Transverse colon (tissue), 4 donors: Measurements from ENCODE around the gene PRKACG. TPM values are rescaled to one million over a fixed set of nuclear protein-coding genes. Genes with fewer than 3 reads are reported as not detected.

ENCODE experiments used
- DNase-seq: peaks from one replicate; pipeline ENCODE4 v3.0.0-alpha.2; 2019
- H3K27ac ChIP-seq, 4 donors: fragments of 200-600 bp; sonication (generic); 2 replicates each; pipeline ENCODE4 v1.5.1; 2016 to 2018; ENCODE audit warnings: inconsistent platforms in 4 of 4
- H3K27me3 ChIP-seq: fragments of 200-600 bp; sonication (generic); 2 replicates; pipeline ENCODE4 v1.5.1; 2017; ENCODE audit warnings: inconsistent platforms
- H3K36me3 ChIP-seq, 4 donors: fragments of 200-600 bp; sonication (generic); 2 replicates each; pipeline ENCODE4 v1.5.1; 2017 to 2019; ENCODE audit warnings: inconsistent platforms in 4 of 4
- H3K4me1 ChIP-seq, 4 donors: fragments of 200-600 bp; sonication (generic); 2 replicates each; pipeline ENCODE4 v1.5.1; 2017 to 2020; ENCODE audit warnings: inconsistent platforms in 4 of 4
- H3K4me3 ChIP-seq, 4 donors: fragments of 200-600 bp; sonication (generic); 1 replicate in 1 of 4; 2 replicates in 3 of 4; pipeline versions ENCODE4 v1.5.1 to v1.6.1; 2017 to 2019; ENCODE audit warnings: inconsistent platforms in 4 of 4
- H3K9me3 ChIP-seq, 2 donors: fragments of 200-600 bp; sonication (generic); 2 replicates each; pipeline ENCODE4 v1.5.1; 2017 to 2019; ENCODE audit warnings: inconsistent platforms in 2 of 2
- CTCF ChIP-seq, 5 experiments: fragments of 200-600 bp in 3 of 5; fragments of 450-650 bp in 2 of 5; sonication (generic) in 3 of 5; IDR thresholded peaks; 1 replicate in 2 of 5; 2 replicates in 3 of 5; pipeline ENCODE4 v1.5.1; 2016 to 2017; ENCODE audit warnings: antibody characterized with exemption in 5 of 5, inconsistent platforms in 3 of 5, mild to moderate bottlenecking in 2 of 5, moderate library complexity in 1 of 5
- EP300 ChIP-seq: sonication (generic); formaldehyde crosslinking; IDR thresholded peaks from one replicate; pipeline ENCODE4 v1.6.1; 2017; ENCODE audit warnings: antibody characterized with exemption, low read depth
- POLR2A ChIP-seq: fragments of 450-650 bp; IDR thresholded peaks from one replicate; pipeline ENCODE4 v1.6.1; 2016; ENCODE audit warnings: antibody characterized with exemption, mild to moderate bottlenecking, moderate library complexity
- POLR2AphosphoS5 ChIP-seq, 3 donors: sonication (generic); formaldehyde crosslinking; IDR thresholded peaks; one replicate each; pipeline ENCODE4 v1.6.1; 2016; ENCODE audit warnings: antibody characterized with exemption in 3 of 3
- WGBS, 2 donors: methylation state at CpG; one replicate each; pipeline ENCODE4 v1.1.5; 2018; ENCODE audit warnings: low coverage in 1 of 2; 5-methylcytosine and 5-hydroxymethylcytosine counted together
- in situ Hi-C, 4 donors: fragments of 200-750 bp; cut with MboI; loops; one replicate each; pipeline versions ENCODE4 v1.15.0 to v1.15.1; 2017; ENCODE audit warnings: low sequenced_read_pairs in 3 of 4, low pct_ligation_motif_present in 1 of 4, low pct_unique_long_range_greater_than_20kb in 1 of 4
- intact Hi-C: fragments of 100-400 bp; cut with DNase I; formaldehyde crosslinking; loops from one replicate; pipeline ENCODE4 v1.15.1; 2023; ENCODE audit warnings: low total_unique reads
- total RNA-seq, 4 donors: library from RNA; depleted of rRNA; stranded (reverse); fragments of >200 nt; gene quantifications; one replicate each; pipeline ENCODE4 v1.1.0, GENCODE V29; 2016

The PRKACG gene
- total RNA-seq, 4 donors from 2014 or later, result not detected

- DNase-seq, result no peak
- TF ChIP-seq POLR2A, result no peak
- TF ChIP-seq EP300, result no peak
- TF ChIP-seq POLR2AphosphoS5 (IDR thresholded peaks at IDR 0.05), result no peak
- no peak for TF ChIP-seq CTCF (IDR thresholded peaks at IDR 0.05)
- H3K4me3 ChIP-seq, result no peak overlapping the region
- intact Hi-C loops (loop anchor here (5.0 kb wide), 1 partner anchor 295 kb away; the partner anchor contains the start of gene PIP5K1B), in situ Hi-C loops (loop anchor here (5.0 to 25.0 kb wide), 4 partner anchors 57 to 420 kb away; no protein-coding TSS in a partner anchor)
- H3K27me3 ChIP-seq, result no peaks in the 10 kb centered on the region
- peaks cover 0 to 15% (median 3%) of the 10 kb centered on the region in 4 donors for H3K4me1 ChIP-seq
- H3K9me3 ChIP-seq, result no peaks in the 10 kb centered on the region
- H3K27ac ChIP-seq, result no peak overlapping the region
- H3K36me3 ChIP-seq, result no peaks in the 10 kb centered on the region
- WGBS, 2 donors, result 74 to 88% methylated on average over 3 to 8 of the region's 8 CpGs
Measured at GRCh38 chr9:69001921-69002320, 12.0 kb downstream of the PRKACG start.

GRCh38 chr9:68999393-69000105, 14.4 kb downstream of the PRKACG start:
- TF ChIP-seq EP300 (no peak), POLR2AphosphoS5 (IDR thresholded peaks at IDR 0.05) (no peak), CTCF (IDR thresholded peaks at IDR 0.05) (peak; percentile 72 to 82 (median 75))
- intact Hi-C loops (loop anchor here (5.0 kb wide), 2 partner anchors 217 to 292 kb away; partner anchors contain the start of gene PIP5K1B), in situ Hi-C loops (loop anchor here (5.0 to 25.0 kb wide), 6 partner anchors 55 to 417 kb away; partner anchors contain the start of gene PIP5K1B (in 1 of the 4))
- Histone ChIP-seq H3K4me3 (no peak overlapping the region), H3K36me3 (no peaks in the 10 kb centered on the region), H3K27me3 (no peaks in the 10 kb centered on the region), H3K27ac (no peak overlapping the region), H3K9me3 (no peaks in the 10 kb centered on the region), H3K4me1 (peaks cover 0 to 15% (median 3%) of the 10 kb centered on the region in 4 donors)
- 43 to 100% methylated on average over 2 to 10 of the region's 10 CpGs for WGBS, 2 donors
- DNase-seq, result peak; percentile 73

GRCh38 chr9:68998812-68999211, 15.1 kb downstream of the PRKACG start:
- H3K36me3 ChIP-seq, result no peaks in the 10 kb centered on the region
- H3K9me3 ChIP-seq, result no peaks in the 10 kb centered on the region
- H3K4me1 ChIP-seq, result peaks cover 0 to 15% (median 3%) of the 10 kb centered on the region in 4 donors
- in situ Hi-C loops, result loop anchor here in 2 of 4 donors (25.0 kb wide), 2 partner anchors 212 to 287 kb away; partner anchors contain the start of gene PIP5K1B (in 1 of the 2)
- 82 to 85% methylated on average over 4 to 5 of the region's 5 CpGs for WGBS, 2 donors
- H3K27ac ChIP-seq, result peak overlapping the region in 1 of 4 donors; percentile 43
- no peak overlapping the region for H3K4me3 ChIP-seq
- DNase-seq, result no peak
- H3K27me3 ChIP-seq, result no peaks in the 10 kb centered on the region
- intact Hi-C loops, result loop anchor here (1.0 to 5.0 kb wide), 2 partner anchors 217 to 422 kb away; a partner anchor contains a TSS
- TF ChIP-seq CTCF (IDR thresholded peaks at IDR 0.05), result no peak
- no peak for TF ChIP-seq EP300
- TF ChIP-seq POLR2A, result no peak
- TF ChIP-seq POLR2AphosphoS5 (IDR thresholded peaks at IDR 0.05), result no peak

GRCh38 chr9:68998385-68998784, 15.5 kb downstream of the PRKACG start:
- Histone ChIP-seq H3K4me1 (peaks cover 0 to 15% (median 3%) of the 10 kb centered on the region in 4 donors), H3K4me3 (no peak overlapping the region), H3K27me3 (no peaks in the 10 kb centered on the region), H3K9me3 (no peaks in the 10 kb centered on the region), H3K27ac (peak overlapping the region in 1 of 4 donors; percentile 43), H3K36me3 (no peaks in the 10 kb centered on the region)
- in situ Hi-C loops, result loop anchor here in 2 of 4 donors (25.0 kb wide), 2 partner anchors 211 to 286 kb away; partner anchors contain the start of gene PIP5K1B (in 1 of the 2)
- no peak for DNase-seq
- intact Hi-C loops, result loop anchor here (1.0 to 5.0 kb wide), 2 partner anchors 216 to 421 kb away; a partner anchor contains a TSS
- WGBS, 2 donors, result 72 to 76% methylated on average over 4 of the region's 4 CpGs
- TF ChIP-seq EP300 (no peak), POLR2A (no peak), POLR2AphosphoS5 (IDR thresholded peaks at IDR 0.05) (no peak), CTCF (IDR thresholded peaks at IDR 0.05) (no peak)
